ENCODE data around the gene BANK1. TPM values are rescaled to one million over a fixed set of nuclear protein-coding genes. Genes with fewer than 3 reads are reported as not detected.

Gene BANK1
- polyA plus RNA-seq, 3 donors from 2014 or later: 1.3 to 3.7 (median 1.4) TPM

DNA sequence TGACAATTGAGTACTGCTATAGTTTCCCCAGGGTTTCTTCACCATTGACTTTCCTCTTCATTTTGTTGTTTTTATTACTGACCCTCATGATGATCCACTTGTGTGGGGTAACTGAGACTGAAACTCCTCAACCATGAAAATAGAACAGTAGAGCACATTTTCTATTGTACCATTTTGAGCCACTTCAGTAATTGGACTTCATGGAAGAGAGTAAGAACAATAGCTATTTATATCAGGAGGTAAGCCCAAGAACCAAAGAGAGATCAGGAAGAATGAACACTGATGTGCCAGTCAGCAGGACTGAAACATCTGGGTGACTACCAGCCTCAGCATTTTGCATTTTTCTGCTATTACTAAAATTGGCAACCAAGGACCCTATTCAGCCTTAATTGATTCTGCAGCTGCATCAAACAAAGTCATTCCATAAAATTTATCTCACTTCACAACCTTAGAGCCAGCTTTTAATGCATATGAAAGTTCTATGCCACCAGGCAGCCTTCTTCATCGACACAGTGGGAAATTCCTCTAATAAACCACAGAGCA is 151.4 kb downstream of the BANK1 start:
- H3K4me3 Mint-ChIP-seq: no peak overlapping the region
- DNase-seq: no peak
- H3K36me3 Mint-ChIP-seq: no peaks in the 10 kb centered on the region
- H3K27me3 Mint-ChIP-seq (ENCODE audit: low read depth in 3 of 3): no peaks in the 10 kb centered on the region
- no peak overlapping the region for H3K27ac Mint-ChIP-seq
- H3K4me1 Mint-ChIP-seq: no peaks in the 10 kb centered on the region
- H3K9me3 Mint-ChIP-seq: peaks cover 0 to 2% (median 0%) of the 10 kb centered on the region in 6 donors

DNA sequence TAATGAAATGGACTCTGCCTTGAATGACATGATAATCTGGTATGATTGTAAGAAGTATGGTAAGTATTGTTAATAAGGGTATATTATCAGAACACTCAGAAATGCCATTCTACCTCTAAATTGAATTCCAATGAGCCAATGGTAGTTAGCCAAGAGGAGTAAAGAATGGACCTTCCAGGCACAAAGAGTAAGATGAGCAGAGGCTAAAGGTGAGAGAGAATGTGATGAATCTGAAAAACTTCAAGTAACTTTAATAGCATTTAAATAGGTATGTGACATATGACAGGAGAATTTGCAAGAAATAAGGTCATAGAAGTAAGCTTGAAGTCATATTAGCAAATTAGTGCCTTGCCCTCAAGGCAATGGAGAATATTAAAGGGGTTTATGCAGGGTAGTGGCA is 152.4 kb downstream of the BANK1 start:
- no peaks in the 10 kb centered on the region for H3K36me3 Mint-ChIP-seq
- no peak overlapping the region for H3K27ac Mint-ChIP-seq
- peaks cover 0 to 2% (median 0%) of the 10 kb centered on the region in 6 donors for H3K9me3 Mint-ChIP-seq
- DNase-seq: no peak
- H3K4me3 Mint-ChIP-seq: no peak overlapping the region
- no peaks in the 10 kb centered on the region for H3K4me1 Mint-ChIP-seq
- no peaks in the 10 kb centered on the region for H3K27me3 Mint-ChIP-seq (ENCODE audit: low read depth in 3 of 3)

GRCh38 chr4:101944649-101945048 is 154.1 kb downstream of the BANK1 start:
- no peaks in the 10 kb centered on the region for H3K4me1 Mint-ChIP-seq
- H3K27ac Mint-ChIP-seq: no peak overlapping the region
- H3K36me3 Mint-ChIP-seq: no peaks in the 10 kb centered on the region
- no peak for DNase-seq
- no peaks in the 10 kb centered on the region for H3K9me3 Mint-ChIP-seq
- H3K4me3 Mint-ChIP-seq: no peak overlapping the region
- H3K27me3 Mint-ChIP-seq (ENCODE audit: low read depth in 3 of 3): no peaks in the 10 kb centered on the region

DNA sequence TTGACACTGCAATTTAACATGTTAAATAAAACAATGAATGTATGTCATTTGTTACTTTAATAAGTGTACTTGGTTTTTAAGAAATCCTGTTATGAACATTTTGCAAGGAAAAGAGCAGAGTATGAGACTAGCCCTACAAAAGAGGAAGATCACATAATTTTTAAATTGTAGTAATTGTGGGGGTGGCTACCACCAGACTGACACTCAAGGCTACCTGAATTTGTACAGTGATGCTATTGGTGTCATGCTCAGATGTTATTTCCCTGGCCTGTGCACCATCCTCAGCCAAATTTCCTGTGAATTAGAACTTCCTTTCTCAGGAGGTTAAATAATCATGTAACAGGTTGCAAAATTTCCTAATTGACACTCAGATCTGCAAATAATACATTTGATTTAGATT is 157.5 kb downstream of the BANK1 start:
- H3K4me1 Mint-ChIP-seq: no peaks in the 10 kb centered on the region
- DNase-seq: no peak
- peaks cover 0 to 3% (median 0%) of the 10 kb centered on the region in 3 donors for H3K27me3 Mint-ChIP-seq (ENCODE audit: low read depth in 3 of 3)
- H3K9me3 Mint-ChIP-seq: no peaks in the 10 kb centered on the region
- H3K27ac Mint-ChIP-seq: no peak overlapping the region
- no peaks in the 10 kb centered on the region for H3K36me3 Mint-ChIP-seq
- no peak overlapping the region for H3K4me3 Mint-ChIP-seq

DNA sequence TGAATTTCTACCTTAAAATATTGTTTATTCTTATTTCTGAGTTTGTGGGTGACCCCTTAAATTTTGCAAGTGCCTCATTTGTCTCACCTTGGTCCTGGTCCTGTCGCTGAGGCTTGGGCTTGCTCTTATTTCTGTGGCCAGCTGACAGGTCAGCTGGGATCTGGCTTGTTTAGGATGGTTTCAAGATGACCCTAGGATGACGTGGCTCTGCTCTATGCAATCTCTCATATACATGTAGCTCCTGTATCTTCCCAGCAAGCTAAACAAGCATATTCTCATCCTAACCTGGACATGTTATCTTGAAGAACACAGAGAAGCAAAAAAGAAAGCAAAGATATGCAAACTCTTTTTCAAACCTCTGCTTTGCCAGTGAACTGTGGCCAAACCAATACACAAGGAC is 158.4 kb downstream of the BANK1 start:
- Mint-ChIP-seq H3K9me3 (peaks cover 0 to 2% (median 0%) of the 10 kb centered on the region in 6 donors), H3K4me1 (no peaks in the 10 kb centered on the region), H3K27me3 (ENCODE audit: low read depth in 3 of 3) (peaks cover 0 to 3% (median 0%) of the 10 kb centered on the region in 3 donors), H3K27ac (no peak overlapping the region), H3K36me3 (no peaks in the 10 kb centered on the region), H3K4me3 (no peak overlapping the region)
- DNase-seq: no peak

DNA sequence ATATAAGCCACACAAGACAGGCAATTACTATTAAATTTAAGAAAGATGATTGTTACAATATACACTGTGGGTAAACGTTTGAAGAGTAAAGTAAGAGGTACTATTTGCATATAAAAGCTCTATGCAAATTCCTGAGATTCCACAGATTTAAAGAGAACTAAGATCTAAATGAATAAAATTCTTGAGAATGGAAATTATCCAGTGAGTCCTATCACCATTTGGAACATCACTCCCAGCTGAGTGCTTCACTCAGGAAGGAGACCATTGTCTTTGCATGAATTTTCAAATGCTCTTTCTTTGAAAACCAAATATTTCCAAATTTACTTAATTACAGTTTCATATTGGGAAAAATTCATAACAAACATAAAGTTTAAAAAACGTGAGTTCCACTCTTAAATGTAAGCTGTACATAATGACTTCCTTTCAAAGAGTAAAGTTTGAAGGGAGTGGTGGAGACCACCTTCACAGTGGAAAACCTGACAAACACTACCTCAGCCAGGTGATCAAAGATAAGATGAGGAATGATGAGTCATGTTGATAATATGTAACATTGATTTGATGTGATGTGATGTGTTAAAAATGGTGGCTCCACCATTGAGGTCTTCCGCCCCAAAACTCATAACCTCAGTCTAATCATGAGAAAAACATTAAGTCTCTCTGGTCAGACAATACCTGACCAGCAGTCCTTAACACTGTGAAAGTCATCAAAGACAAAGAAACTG is 159.9 kb downstream of the BANK1 start:
- H3K9me3 Mint-ChIP-seq: peaks cover 0 to 2% (median 0%) of the 10 kb centered on the region in 6 donors
- peaks cover 0 to 3% (median 0%) of the 10 kb centered on the region in 3 donors for H3K27me3 Mint-ChIP-seq (ENCODE audit: low read depth in 3 of 3)
- no peak for DNase-seq
- no peak overlapping the region for H3K4me3 Mint-ChIP-seq
- no peak overlapping the region for H3K27ac Mint-ChIP-seq
- H3K36me3 Mint-ChIP-seq: no peaks in the 10 kb centered on the region
- no peaks in the 10 kb centered on the region for H3K4me1 Mint-ChIP-seq

DNA sequence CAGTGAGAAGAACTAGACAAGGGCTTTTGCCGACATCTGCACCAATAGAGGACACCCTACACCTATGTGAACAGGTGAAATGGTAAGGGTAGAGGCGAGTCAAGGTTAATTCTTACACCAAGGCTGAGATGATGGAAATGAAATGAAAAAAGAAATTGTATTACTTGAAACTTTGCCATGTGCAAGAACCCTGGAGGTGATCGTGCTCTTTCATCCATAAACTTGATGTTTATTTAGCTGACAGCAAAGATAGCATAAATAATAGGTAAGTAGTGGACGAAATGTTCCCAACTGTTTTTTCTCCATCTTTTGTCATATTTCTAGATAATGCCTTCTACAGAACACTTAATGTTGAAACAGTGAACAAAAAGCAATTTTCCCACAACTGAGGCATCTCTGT is 162.5 kb downstream of the BANK1 start:
- H3K27me3 Mint-ChIP-seq (ENCODE audit: low read depth in 3 of 3): peaks cover 0 to 3% (median 0%) of the 10 kb centered on the region in 3 donors
- no peak for DNase-seq
- no peaks in the 10 kb centered on the region for H3K36me3 Mint-ChIP-seq
- H3K9me3 Mint-ChIP-seq: peaks cover 0 to 2% (median 0%) of the 10 kb centered on the region in 6 donors
- H3K27ac Mint-ChIP-seq: no peak overlapping the region
- no peaks in the 10 kb centered on the region for H3K4me1 Mint-ChIP-seq
- no peak overlapping the region for H3K4me3 Mint-ChIP-seq

DNA sequence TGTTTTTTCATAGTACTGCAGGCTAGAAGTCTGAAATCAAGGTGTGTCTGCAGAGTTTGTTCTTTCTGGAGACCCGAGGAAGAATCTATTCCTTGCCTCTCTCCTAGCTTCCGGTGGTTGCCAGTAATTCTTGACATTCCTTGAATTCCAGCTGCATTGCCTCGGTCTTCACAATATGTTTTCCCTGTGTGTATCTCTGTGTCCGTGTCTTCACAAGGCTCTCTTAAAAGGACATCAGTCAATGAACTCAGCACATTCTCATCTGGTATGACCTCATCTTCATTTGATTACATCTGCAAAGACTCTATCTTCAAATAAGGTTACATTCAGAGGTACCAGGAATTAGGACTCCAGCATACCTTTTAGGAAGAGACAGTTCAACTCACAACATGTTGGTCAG is 163.4 kb downstream of the BANK1 start:
- no peaks in the 10 kb centered on the region for H3K4me1 Mint-ChIP-seq
- DNase-seq: no peak
- no peak overlapping the region for H3K27ac Mint-ChIP-seq
- H3K9me3 Mint-ChIP-seq: peaks cover 0 to 2% (median 0%) of the 10 kb centered on the region in 6 donors
- H3K27me3 Mint-ChIP-seq (ENCODE audit: low read depth in 3 of 3): peaks cover 0 to 3% (median 0%) of the 10 kb centered on the region in 3 donors
- H3K36me3 Mint-ChIP-seq: no peaks in the 10 kb centered on the region
- no peak overlapping the region for H3K4me3 Mint-ChIP-seq

- DNase-seq: no peak
- H3K27me3 Mint-ChIP-seq (ENCODE audit: low read depth in 3 of 3): peaks cover 0 to 3% (median 0%) of the 10 kb centered on the region in 3 donors
- peaks cover 0 to 2% (median 0%) of the 10 kb centered on the region in 6 donors for H3K9me3 Mint-ChIP-seq
- no peaks in the 10 kb centered on the region for H3K4me1 Mint-ChIP-seq
- H3K4me3 Mint-ChIP-seq: no peak overlapping the region
- H3K27ac Mint-ChIP-seq: no peak overlapping the region
- no peaks in the 10 kb centered on the region for H3K36me3 Mint-ChIP-seq
Observed at GRCh38 chr4:101954351-101954750, 163.8 kb downstream of the BANK1 start.

DNA sequence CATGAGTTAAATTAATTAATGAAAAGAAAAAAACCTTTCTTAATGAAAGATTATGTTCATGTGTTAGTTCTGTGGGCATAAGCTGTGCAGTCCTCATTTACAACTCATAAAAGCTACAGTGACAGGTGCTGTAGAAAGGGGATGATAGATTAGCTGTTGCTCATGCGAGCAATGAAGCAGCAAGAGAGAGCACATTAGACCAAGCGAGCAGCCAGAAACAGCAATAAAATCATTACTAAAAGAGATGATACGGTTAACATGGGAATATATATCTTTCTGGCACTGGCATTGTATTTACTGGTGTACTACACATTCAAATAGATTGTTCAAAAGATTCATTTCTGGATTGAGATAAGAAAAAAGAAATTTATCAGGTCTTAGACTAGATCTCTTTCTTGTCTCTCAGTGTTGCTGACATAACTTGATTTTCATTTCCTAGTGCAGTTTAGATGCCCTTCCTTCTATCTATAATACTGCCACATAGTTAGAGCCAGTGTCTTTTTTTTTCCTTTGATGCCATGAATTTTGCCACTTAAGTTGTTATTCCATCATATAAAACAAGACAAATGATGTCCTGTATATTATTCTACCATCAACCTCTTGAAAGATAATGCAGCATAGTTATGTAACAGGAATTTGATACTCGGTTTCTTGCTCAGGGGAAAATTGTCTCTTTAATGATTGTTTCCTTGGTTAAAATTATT is 164.6 kb downstream of the BANK1 start:
- H3K36me3 Mint-ChIP-seq: no peaks in the 10 kb centered on the region
- H3K27ac Mint-ChIP-seq: no peak overlapping the region
- no peak overlapping the region for H3K4me3 Mint-ChIP-seq
- H3K9me3 Mint-ChIP-seq: peaks cover 0 to 2% (median 0%) of the 10 kb centered on the region in 6 donors
- H3K27me3 Mint-ChIP-seq (ENCODE audit: low read depth in 3 of 3): peaks cover 0 to 3% (median 0%) of the 10 kb centered on the region in 3 donors
- no peaks in the 10 kb centered on the region for H3K4me1 Mint-ChIP-seq
- DNase-seq: no peak

DNA sequence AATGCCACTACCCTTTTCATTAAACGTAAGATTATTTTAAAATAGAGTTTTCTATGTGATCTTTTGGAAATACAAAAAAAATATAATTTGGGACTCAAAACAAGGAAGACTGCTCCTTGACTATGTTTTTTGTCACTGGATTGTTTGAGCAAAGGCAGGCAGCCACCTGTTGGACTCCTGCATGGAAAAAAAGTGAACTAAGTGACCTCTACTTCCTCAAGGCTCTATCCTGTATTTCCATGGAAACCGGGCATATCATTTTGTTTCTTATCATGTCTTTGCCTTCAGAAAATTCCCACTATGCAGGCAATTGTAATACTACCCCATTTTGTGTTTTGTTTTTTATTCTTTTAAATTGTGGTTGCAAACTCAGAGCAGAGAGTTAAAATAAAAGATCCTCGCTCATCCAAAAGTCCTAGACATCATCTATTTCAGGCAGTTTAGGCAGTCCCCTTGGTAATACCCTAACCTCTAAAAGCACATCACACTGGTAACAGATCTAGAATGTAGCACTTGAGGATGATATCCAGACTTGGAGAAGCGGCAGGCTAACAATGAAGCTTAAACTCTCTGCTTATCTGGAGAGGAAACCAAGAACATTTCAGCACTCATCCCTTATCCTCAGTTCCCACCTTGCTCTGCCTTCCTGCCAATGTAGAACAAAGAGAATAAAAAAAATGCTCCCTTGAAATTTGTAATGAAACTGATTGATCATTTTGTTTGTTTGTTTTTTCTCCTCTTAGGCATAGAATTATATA is 165.7 kb downstream of the BANK1 start:
- Mint-ChIP-seq H3K27me3 (ENCODE audit: low read depth in 3 of 3) (no peaks in the 10 kb centered on the region), H3K36me3 (no peaks in the 10 kb centered on the region), H3K27ac (no peak overlapping the region), H3K4me3 (no peak overlapping the region), H3K4me1 (no peaks in the 10 kb centered on the region), H3K9me3 (peaks cover 0 to 2% (median 0%) of the 10 kb centered on the region in 6 donors)
- no peak for DNase-seq

GRCh38 chr4:101958547-101958946 is 168.0 kb downstream of the BANK1 start:
- H3K4me1 Mint-ChIP-seq: no peaks in the 10 kb centered on the region
- no peaks in the 10 kb centered on the region for H3K36me3 Mint-ChIP-seq
- H3K9me3 Mint-ChIP-seq: peaks cover 0 to under 1% (median 0%) of the 10 kb centered on the region in 6 donors
- no peak for DNase-seq
- no peak overlapping the region for H3K27ac Mint-ChIP-seq
- no peaks in the 10 kb centered on the region for H3K27me3 Mint-ChIP-seq (ENCODE audit: low read depth in 3 of 3)
- no peak overlapping the region for H3K4me3 Mint-ChIP-seq

DNA sequence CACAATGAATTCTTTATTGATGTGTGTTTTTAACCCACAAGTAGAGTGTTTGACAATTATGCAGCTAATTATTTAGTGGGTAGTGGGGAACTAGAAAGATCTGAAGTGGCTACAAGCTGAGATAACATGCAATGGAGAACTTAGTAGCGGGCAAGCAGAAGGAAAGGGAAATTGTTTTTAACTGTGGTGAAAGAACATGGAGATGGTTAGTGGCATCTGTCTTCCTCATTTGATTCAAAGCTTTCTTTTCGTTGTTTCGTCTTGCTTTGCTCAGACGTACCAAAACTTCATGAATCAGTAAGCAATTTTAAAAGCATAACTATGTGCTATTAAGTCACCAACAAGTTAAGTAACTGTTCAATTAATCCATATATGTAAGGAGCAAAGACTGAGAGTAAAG is 169.9 kb downstream of the BANK1 start:
- Mint-ChIP-seq H3K9me3 (no peaks in the 10 kb centered on the region), H3K27me3 (ENCODE audit: low read depth in 3 of 3) (peaks cover 0 to 3% (median 0%) of the 10 kb centered on the region in 3 donors), H3K4me3 (no peak overlapping the region), H3K36me3 (no peaks in the 10 kb centered on the region), H3K27ac (no peak overlapping the region), H3K4me1 (no peaks in the 10 kb centered on the region)
- DNase-seq: no peak

- Mint-ChIP-seq H3K9me3 (no peaks in the 10 kb centered on the region), H3K4me1 (no peaks in the 10 kb centered on the region), H3K27ac (no peak overlapping the region), H3K27me3 (ENCODE audit: low read depth in 3 of 3) (peaks cover 0 to 3% (median 0%) of the 10 kb centered on the region in 3 donors), H3K4me3 (no peak overlapping the region), H3K36me3 (no peaks in the 10 kb centered on the region)
- no peak for DNase-seq
Observed at GRCh38 chr4:101961144-101961543, 170.6 kb downstream of the BANK1 start.
